GM23338 (cell line): ENCODE results near the gene SERP2.

ENCODE experiments used
- CREB1 ChIP-seq: fragments of 250-450 bp; sonication (Bioruptor Pico); IDR thresholded peaks from 2 replicates; pipeline ENCODE4 v1.5.0; 2020; ENCODE audit warnings: low read depth, mild to moderate bottlenecking, moderate library complexity
- EZH2 ChIP-seq: fragments of 200-600 bp; sonication (generic); IDR thresholded peaks from one replicate; pipeline ENCODE4 v1.8.0; 2017; ENCODE audit warnings: antibody characterized with exemption, mild to moderate bottlenecking, low read depth; ENCODE audit not compliant: unreplicated experiment
- EZH2phosphoT487 ChIP-seq: fragments of 200-600 bp; sonication (generic); IDR thresholded peaks from one replicate; pipeline ENCODE4 v1.8.1; 2018; ENCODE audit warnings: antibody characterized with exemption; ENCODE audit not compliant: unreplicated experiment
- JUNB ChIP-seq: IDR thresholded peaks from one replicate; pipeline ENCODE4 v1.6.1; 2016; ENCODE audit warnings: antibody characterized with exemption; ENCODE audit not compliant: unreplicated experiment
- NANOG ChIP-seq: IDR thresholded peaks from 2 replicates; pipeline ENCODE4 v1.6.1; 2016; ENCODE audit warnings: antibody characterized with exemption, borderline replicate concordance
- POLR2AphosphoS5 ChIP-seq: IDR thresholded peaks from 2 replicates; pipeline ENCODE4 v1.6.1; 2016; ENCODE audit warnings: antibody characterized with exemption, low read depth
- ZNF331 ChIP-seq: fragments of 250-450 bp; sonication (Bioruptor Pico); IDR thresholded peaks from 2 replicates; pipeline ENCODE4 v1.5.0; 2020; ENCODE audit warnings: low read depth, mild to moderate bottlenecking, moderate library complexity
- TF ChIP-seq, protein P1 (sequence below), 2 experiments: fragments of 200-600 bp in 1 of 2; sonication (generic) in 1 of 2; conservative IDR thresholded peaks; 2 replicates each; pipeline versions ENCODE4 v1.5.1 to v1.6.1; 2016 to 2017; ENCODE audit warnings: antibody characterized with exemption in 2 of 2, low read depth in 2 of 2, mild to moderate bottlenecking in 2 of 2, moderate library complexity in 1 of 2

DNA sequence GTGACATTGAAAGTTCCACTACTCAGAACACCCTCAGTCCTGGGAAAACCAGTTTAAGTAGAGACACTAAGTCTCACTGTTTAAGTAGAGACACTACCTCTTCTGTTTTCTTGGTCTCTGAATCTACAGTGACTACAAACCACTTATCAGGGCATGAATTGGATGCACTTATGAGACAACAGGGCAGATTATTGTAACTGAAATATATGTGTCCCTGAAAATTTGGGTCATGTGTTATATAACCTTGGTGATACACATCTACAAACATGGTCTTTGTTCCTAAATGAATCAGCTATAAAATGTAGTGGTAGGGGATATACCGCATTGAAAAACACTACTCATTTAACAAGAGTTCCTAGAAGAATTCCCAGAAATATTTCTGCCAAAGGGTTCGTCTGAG, 55.7 kb downstream of the SERP2 start:
- no peak for TF ChIP-seq POLR2AphosphoS5
- TF ChIP-seq, protein P1, sequence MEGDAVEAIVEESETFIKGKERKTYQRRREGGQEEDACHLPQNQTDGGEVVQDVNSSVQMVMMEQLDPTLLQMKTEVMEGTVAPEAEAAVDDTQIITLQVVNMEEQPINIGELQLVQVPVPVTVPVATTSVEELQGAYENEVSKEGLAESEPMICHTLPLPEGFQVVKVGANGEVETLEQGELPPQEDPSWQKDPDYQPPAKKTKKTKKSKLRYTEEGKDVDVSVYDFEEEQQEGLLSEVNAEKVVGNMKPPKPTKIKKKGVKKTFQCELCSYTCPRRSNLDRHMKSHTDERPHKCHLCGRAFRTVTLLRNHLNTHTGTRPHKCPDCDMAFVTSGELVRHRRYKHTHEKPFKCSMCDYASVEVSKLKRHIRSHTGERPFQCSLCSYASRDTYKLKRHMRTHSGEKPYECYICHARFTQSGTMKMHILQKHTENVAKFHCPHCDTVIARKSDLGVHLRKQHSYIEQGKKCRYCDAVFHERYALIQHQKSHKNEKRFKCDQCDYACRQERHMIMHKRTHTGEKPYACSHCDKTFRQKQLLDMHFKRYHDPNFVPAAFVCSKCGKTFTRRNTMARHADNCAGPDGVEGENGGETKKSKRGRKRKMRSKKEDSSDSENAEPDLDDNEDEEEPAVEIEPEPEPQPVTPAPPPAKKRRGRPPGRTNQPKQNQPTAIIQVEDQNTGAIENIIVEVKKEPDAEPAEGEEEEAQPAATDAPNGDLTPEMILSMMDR (conservative IDR thresholded peaks at IDR 0.05; ENCODE audit: low read depth in 2 of 2) = no peak
- TF ChIP-seq EZH2phosphoT487 = no peak
- no peak for TF ChIP-seq EZH2
- TF ChIP-seq ZNF331 (CRISPR knock-in tag) = no peak
- TF ChIP-seq NANOG = no peak
- TF ChIP-seq CREB1 = no peak
- TF ChIP-seq JUNB = no peak
